ENCODE results near the gene OR52D1. TPM values are rescaled to one million over a fixed set of nuclear protein-coding genes. Genes with fewer than 3 reads are reported as not detected.

The OR52D1 gene
- total RNA-seq = not detected

DNA sequence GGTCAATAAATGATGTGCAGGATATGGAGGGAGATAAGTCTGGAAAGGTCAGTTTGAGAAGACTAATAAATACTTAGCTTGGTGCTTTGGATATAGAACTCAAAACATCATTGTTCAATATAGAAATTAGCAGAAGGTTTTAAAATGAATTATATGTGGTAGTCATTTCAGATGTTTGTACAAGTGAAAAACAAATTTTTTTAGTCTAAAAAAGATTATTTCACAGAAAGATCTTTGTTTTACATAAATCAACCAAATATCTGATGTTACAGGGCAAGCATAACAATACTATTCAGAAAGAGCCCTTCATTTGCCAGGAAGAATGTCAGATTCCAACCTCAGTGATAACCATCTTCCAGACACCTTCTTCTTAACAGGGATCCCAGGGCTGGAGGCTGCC is at the start of gene OR52D1:
Gene OR52D1 (plus strand): TSS at position 301 of the 400 bp plus-strand sequence. CDS start 22 bp downstream, at position 323.
- intact Hi-C loops (cut with DNase I) = no loop called here
- DNase-seq (ENCODE audit: low spot score) (no peak), ATAC-seq (no peak)

DNA sequence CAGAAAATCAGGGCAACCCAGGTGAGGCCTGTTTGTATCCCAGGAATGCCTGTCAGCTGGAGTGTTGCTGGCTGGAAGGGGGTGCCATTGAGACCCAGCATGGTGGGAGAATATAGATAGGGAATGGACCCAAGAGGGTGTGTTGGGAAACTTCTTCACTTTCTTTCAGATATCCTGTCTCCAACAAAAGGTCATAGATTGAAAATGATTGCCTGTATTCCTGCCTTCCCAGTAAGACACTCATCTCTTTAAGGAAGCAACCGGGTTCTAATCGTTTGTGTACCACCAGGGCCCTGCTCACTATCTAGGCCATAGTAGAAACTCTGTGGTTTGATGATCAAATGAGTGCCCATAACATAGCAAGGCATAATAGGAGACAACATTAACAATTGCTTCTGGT is 47.1 kb upstream of the OR52D1 start, which contains the start of gene OR51I1:
Gene OR51I1 (minus strand): TSS at position 101 of the 400 bp plus-strand sequence. CDS start 0 bp downstream, at position 101.
- no peak for DNase-seq (ENCODE audit: low spot score)
- no peak for ATAC-seq
- intact Hi-C loops (cut with DNase I) = no loop called here

DNA sequence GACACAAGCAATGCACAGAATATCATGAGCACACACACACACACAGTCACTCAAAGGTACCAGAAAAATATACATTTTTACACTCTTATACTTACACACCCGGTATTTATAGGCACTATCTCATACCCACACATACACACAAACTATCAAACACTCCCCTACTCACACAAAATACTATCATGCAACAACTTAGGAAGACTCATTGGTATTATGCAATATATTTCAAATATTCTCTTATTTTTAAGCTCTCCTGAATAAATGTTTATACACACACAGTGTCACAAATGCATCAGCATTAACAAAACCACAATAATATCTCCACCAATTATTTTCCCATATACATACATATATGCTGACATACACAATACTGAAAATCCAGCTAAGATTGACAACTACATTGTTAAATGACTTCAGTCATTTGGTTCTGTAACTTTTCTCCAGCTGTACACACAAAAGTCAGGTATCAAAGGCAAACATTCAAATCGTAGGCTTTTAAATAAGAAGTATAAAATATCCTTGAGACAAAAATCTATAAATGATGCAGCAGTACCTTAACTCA is 44.6 kb upstream of the OR52D1 start:
- no peak for DNase-seq (ENCODE audit: low spot score)
- intact Hi-C loops (cut with DNase I) = no loop called here
- ATAC-seq = no peak

DNA sequence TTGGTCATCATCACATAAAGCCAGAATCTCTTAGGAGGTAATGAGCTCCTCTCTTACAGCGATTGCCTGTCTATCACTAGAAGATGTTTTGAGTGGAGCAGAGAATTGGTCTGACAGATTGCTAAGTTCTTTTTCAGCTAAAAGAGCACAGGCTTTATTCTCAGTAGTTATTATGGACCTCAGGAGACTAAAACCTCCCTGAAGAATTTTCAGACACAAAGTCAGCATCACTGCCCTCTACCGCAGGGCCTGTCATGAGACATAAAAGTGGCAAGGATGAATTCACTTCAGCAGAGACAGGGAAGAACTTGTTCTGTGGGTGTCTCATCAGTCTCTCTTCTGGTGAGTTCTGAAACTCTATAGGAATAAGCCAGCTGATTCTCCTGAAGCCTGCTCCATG is 39.5 kb upstream of the OR52D1 start, which contains the start of gene OR51I2:
Gene OR51I2 (plus strand): TSS at position 301 of the 400 bp plus-strand sequence. CDS start 4,166 bp downstream, outside the sequence.
- ATAC-seq = no peak
- intact Hi-C loops (cut with DNase I) = no loop called here
- no peak for DNase-seq (ENCODE audit: low spot score)

DNA sequence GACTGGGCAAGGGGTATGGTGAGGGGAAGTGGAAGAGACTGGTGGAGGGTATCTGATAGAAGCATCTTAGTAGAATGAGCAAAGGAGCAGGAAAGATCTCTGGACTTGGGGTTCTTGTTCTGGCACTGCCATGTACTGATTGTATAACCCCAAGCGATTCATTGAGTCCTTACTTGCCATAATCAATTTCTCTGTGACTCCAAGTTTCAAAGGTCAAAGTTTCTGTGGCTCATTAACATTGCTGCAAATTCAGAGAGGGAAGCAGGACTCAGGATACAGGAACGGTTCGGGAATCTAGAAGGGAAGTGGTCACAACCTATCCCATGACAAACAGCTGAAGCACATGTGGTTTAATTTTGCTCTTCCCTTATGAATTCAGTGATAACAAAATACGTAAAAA is 39.1 kb upstream of the OR52D1 start:
- intact Hi-C loops (cut with DNase I) = no loop called here

DNA sequence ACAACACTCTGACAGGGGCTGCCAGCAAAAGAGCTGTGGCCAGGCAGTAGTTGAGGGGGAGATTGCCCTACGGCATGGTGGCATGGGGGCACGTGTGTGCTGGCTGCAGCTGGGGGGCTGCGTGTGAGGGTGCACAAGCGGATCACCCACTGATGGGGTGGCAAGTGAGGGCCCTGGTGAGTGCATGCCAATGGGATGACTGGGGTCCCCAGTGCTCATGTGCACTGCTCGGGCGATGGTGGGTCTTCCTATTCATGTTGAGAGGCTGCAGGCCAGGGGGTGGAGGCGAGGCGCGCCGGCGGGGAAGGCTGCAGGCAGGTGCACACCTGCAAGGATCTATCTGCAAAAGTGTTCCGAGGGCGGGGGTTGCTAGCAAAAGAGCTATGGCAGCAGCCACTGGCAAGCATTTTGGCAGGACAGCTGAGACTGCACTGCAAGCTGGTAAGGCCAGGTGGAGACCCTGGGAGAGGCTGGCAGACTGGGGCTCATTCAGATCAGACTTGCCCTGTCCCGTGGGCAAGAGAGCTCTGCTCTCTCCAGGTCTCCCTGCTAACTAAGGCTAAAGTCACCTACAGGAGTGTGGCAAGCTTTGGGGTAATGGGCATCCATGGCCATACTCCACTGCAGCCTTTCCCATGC is 27.4 kb upstream of the OR52D1 start:
- intact Hi-C loops (cut with DNase I) = no loop called here
- no peak for DNase-seq (ENCODE audit: low spot score)
- peak; percentile 22 for ATAC-seq

More for the DNA sequence above, 39.1 kb upstream of the OR52D1 start:
- DNase-seq (ENCODE audit: low spot score) = no peak
- ATAC-seq = no peak

DNA sequence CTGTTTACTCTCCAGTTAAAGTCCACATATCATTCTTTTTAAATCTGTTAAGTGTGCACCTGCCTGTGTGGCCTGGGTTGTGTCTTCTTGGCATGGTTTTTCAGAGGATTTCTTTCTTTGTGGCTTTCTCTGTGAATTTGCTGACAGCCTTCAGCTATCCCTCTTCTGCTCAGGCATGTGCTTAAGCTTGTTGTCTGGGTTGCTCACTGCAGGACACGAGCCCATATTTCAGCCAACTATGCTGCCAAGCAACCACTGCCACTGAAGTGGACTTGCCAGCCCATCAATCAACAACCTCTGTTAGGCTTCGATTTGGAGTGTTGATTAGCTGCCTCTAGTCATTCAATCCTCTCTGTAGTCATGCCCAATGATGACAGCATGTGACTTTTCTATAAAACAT is 21.0 kb upstream of the OR52D1 start:
- intact Hi-C loops (cut with DNase I) = no loop called here
- ATAC-seq = no peak
- no peak for DNase-seq (ENCODE audit: low spot score)

DNA sequence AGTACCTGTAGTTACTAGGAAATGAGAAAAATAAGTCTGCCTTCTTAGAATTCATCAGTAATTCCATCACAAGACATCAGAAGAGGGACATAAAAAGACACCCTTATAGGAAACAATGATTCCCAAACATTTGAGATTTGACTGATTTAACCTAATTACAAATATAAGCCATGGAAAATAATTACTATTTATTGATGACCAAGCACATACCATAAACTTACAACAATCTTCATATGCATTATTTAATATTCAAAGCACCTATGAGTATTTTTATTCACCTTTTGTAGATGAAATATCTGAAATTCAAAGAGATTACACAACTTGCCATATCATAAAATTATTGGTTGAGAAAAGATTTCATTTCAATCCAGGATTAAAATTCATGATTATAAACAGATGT is 14.6 kb upstream of the OR52D1 start:
- DNase-seq (ENCODE audit: low spot score) = no peak
- intact Hi-C loops (cut with DNase I) = loop anchor here (10.0 kb wide), 1 partner anchor 331 kb away; the partner anchor contains the start of gene OR52N2
- ATAC-seq = no peak

DNA sequence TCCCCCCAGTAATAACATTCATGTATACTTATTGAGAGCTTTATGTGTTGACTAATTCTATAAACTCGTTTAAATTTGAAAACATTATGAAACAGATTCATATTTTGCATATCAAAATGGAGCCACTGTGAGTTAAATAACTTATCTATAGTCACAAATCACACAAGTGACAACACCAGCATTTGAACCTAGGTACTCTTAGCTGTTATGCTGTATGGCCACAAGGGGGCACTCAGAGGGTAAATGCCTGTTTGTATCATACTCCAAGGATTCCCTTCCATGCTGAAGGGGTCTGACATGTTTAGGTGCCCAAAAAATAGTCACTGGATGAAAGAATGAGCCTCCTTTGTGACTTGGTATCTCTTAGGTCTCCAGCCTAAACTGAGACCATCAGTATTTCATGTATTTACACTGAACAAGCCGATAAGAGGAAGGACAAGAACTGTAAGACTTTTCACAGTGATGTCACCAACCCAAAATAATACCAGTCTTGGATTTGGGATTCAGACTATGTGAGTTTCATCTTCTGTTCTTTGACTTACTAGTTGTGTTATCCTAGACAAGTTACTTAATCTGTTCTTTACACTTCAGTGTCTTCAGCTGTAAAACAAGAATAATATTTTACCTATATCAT is 12.2 kb upstream of the OR52D1 start:
- ATAC-seq (peak; percentile 49), DNase-seq (ENCODE audit: low spot score) (no peak)
- intact Hi-C loops (cut with DNase I) = loop anchor here (10.0 kb wide), 1 partner anchor 328 kb away; the partner anchor contains the start of gene OR52N2

DNA sequence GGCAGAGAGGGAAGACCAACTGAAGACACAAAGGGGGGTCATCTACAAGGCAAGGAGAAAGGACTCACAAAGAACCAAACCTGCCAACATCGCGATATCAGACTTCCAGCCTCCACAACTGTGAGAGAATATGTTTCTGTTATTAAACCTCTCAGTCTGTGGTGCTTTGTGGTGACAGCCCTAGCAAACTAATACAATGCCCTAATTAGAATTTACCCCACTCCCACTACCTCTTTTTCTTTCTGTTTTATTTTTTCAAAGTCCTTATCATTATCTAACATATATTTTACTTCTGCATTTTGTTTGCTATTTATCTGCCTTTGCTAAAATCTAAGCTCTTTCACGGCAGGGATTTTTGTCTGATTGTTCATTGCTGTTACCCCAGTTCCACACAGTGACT is 2.5 kb upstream of the OR52D1 start:
- no peak for DNase-seq (ENCODE audit: low spot score)
- intact Hi-C loops (cut with DNase I) = loop anchor here (2.0 kb wide), 1 partner anchor 39 kb away; no protein-coding TSS in a partner anchor

DNA sequence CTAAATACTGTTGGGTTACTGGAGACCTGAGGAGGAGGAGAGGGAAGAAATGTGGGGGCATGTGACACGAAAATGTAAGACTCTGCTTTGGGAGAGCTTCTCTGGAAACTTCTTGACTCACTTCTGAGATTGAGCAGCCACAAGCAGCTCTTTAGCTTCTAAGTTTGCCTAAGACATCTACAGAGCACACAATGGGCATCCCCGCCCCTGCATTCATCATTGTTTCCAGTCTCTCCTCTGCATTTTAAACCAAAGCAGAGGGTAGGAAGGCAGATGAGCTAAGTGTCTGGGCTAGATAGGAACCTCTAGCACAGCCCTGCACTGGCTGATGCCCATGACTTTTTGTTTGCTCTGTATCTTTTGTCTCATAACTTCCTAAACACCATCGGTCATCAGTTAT is 2.1 kb upstream of the OR52D1 start:
- ATAC-seq (no peak), DNase-seq (ENCODE audit: low spot score) (no peak)
- intact Hi-C loops (cut with DNase I) = loop anchor here (2.0 kb wide), 1 partner anchor 40 kb away; no protein-coding TSS in a partner anchor

More for the DNA sequence above, 2.5 kb upstream of the OR52D1 start:
- no peak for ATAC-seq

DNA sequence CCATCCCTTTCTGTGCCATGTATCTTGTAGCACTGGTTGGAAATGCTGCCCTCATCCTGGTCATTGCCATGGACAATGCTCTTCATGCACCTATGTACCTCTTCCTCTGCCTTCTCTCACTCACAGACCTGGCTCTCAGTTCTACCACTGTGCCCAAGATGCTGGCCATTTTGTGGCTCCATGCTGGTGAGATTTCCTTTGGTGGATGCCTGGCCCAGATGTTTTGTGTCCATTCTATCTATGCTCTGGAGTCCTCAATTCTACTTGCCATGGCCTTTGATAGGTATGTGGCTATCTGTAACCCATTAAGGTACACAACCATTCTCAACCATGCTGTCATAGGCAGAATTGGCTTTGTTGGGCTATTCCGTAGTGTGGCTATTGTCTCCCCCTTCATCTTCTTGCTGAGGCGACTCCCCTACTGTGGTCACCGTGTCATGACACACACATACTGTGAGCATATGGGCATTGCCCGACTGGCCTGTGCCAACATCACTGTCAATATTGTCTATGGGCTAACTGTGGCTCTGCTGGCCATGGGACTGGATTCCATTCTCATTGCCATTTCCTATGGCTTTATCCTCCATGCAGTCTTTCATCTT is 414 bp downstream of the OR52D1 start:
- no peak for DNase-seq (ENCODE audit: low spot score)
- no peak for ATAC-seq
- intact Hi-C loops (cut with DNase I) = no loop called here

DNA sequence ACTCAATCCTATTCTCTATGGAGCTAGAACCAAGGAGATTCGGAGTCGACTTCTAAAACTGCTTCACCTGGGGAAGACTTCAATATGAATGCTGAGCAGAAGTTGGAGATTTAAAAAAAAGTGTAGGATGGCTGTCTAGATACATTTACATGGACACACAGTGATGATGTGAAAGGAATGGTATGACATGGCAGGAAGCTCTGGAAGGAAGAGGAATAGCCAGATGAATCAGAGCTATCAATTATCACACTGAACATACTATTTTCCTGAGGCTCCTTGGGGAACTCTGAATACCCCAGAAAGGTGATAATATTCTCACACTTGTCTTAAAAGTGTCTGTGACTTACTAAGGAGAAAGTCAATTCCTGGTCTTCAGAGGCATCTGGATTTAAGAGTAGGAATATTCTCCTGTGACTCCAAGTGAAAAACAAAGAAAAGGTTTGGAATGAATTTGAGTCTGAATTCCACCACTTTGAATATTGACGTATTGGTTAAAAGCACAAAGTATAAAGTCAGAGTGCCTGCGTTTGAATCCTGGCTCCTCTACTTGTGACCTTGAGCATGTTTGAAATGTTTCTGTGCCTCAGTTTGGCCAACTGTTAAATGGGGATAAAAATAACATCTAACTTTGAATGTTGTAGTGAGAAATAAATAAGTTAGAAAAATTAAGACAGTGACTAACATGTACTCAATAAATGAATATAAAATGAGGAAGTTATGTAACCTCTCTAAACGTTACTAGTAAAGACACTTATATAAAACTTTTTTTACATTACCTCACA is 1.3 kb downstream of the OR52D1 start:
- intact Hi-C loops (cut with DNase I) = no loop called here
- ATAC-seq = no peak
- DNase-seq (ENCODE audit: low spot score) = no peak

DNA sequence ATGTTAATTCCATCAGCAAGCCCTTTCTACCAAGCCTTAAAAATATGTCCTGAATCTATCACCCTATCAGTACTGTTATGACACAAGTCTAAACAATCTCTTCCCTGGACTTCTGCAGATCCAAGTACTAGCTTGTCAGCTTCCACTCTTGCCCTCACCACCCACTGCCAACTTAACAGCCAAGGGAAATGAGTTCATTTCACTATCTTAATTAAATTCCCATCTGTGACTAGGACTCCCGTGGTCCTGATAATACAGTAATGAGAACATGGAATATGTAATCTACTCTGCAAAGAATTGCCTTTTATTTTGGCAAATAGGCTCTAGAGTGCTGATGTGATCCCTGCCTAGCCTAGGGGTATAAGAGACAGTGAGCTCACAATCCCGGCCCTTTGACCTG is 11.2 kb downstream of the OR52D1 start:
- DNase-seq (ENCODE audit: low spot score) (no peak), ATAC-seq (no peak)
- intact Hi-C loops (cut with DNase I) = no loop called here

DNA sequence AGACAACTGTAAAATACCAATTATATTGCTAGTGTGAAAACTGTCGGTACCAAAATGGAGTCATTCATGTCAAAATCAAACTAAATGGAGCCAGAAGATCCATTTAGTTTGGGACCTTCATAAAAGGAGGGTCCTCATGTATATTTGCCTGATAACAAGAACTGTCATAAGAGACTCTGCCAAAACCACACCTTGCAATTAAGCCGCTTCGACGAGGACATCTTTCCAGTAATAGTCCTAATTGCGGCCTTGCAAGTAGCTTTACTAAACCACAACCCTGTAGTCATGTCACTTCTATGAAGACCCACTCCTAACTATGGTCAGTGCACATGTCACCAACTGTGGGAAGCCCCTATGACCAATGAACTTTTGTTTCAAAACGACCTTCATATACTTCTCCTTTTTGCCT is 11.9 kb downstream of the OR52D1 start:
- no peak for ATAC-seq
- DNase-seq (ENCODE audit: low spot score) = no peak
- intact Hi-C loops (cut with DNase I) = no loop called here

DNA sequence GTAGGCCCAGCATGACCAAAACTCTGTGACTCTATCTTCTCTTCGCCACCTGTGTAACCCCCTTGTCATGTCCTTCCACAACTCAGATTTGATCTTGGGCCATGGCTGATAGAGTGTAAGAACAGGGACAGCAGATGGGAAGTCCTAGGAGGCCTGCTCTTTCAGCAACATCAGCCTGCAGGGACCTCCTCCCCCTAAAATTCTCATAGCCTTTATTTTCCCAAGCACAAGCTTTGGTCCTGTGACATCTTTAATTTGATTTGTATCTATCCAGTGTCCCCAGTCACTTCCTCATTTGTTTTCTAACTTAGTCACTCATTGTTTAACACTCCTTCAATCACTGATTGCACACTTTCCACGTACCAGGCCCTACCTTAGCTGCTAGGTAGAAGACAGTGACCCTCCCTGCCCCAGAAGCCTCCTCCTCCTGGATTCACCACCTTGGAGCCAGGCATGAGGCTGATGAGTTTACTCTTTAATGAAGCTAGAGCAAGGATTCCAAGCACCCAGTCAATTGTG is 16.0 kb downstream of the OR52D1 start:
- intact Hi-C loops (cut with DNase I) = no loop called here
- ATAC-seq = no peak

DNA sequence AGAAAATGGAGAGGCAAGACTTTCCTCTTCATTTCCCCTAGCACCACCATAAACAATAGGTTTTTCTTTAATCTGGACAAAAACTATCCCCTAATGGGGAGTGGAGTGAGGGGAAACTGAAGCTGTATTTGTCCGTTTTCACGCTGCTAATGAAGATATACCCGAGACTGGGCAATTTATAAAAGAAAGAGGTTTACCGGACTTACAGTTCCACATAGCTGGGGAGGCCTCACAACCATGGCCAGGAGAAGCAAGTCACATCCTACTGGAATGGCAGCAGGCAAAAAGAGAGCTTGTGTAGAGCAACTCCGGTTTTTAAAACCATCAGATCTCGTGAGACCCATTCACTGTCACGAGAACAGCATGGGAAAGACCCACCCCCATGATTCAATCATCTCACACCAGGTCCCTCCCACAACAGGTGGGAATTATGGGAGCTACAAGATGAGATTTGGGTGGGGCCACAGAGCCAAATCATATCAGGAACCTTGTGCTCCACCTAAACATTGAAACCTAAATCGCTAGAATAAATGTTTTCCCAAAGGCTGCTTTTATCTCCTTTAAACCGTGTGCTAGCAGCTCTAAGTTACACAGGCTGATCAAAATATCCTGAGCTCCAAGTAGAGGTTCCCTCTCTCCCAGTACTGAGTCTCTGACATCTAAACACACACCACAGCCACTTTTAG is 17.0 kb downstream of the OR52D1 start:
- intact Hi-C loops (cut with DNase I) = no loop called here
- no peak for ATAC-seq
- DNase-seq (ENCODE audit: low spot score) = no peak

More for the DNA sequence above, 16.0 kb downstream of the OR52D1 start:
- no peak for DNase-seq (ENCODE audit: low spot score)
